SH-SY5Y (cell line): ENCODE results near the gene LTBP3.

Experiments used
- GATA2 ChIP-seq: IDR thresholded peaks from 2 replicates; pipeline ENCODE4 v1.6.1; 2011; ENCODE audit warnings: mild to moderate bottlenecking, low read depth, low read length
- GATA3 ChIP-seq: IDR thresholded peaks from 2 replicates; pipeline ENCODE4 v1.6.1; 2011; ENCODE audit warnings: low read depth, mild to moderate bottlenecking, low read length, moderate library complexity

LTBP3 gene

GRCh38 chr11:65558002-65558929 is at the start of gene LTBP3:
Gene LTBP3 (minus strand): TSS chr11:65558359. CDS start chr11:65557959, 400 bp downstream.
- TF ChIP-seq GATA2 (no peak), GATA3 (no peak)

GRCh38 chr11:65606876-65607613 is 48.9 kb upstream of the LTBP3 start:
- TF ChIP-seq GATA2 (no peak), GATA3 (no peak)

- no peak for TF ChIP-seq GATA3
- no peak for TF ChIP-seq GATA2
These were observed 46.1 kb upstream of the LTBP3 start for GRCh38 chr11:65604258-65604657.

GRCh38 chr11:65599955-65600246 is 41.7 kb upstream of the LTBP3 start:
- no peak for TF ChIP-seq GATA2
- TF ChIP-seq GATA3: no peak

GRCh38 chr11:65599216-65599954 is 41.2 kb upstream of the LTBP3 start:
- no peak for TF ChIP-seq GATA2
- no peak for TF ChIP-seq GATA3

GRCh38 chr11:65598258-65598699 is 40.1 kb upstream of the LTBP3 start:
- no peak for TF ChIP-seq GATA3

- no peak for TF ChIP-seq GATA2
- no peak for TF ChIP-seq GATA3
These were observed 38.4 kb upstream of the LTBP3 start for GRCh38 chr11:65596520-65596919.

- no peak for TF ChIP-seq GATA3
- TF ChIP-seq GATA2: no peak
These were observed 37.6 kb upstream of the LTBP3 start, which contains the start of gene KCNK7 for GRCh38 chr11:65595543-65596281. Gene KCNK7 (minus strand): TSS chr11:65595800. CDS start chr11:65595772, 28 bp downstream.

GRCh38 chr11:65595131-65595530 is 37.0 kb upstream of the LTBP3 start:
- no peak for TF ChIP-seq GATA3
- TF ChIP-seq GATA2: no peak

- no peak for TF ChIP-seq GATA3
- no peak for TF ChIP-seq GATA2
These were observed 35.6 kb upstream of the LTBP3 start for GRCh38 chr11:65593518-65594414.

- TF ChIP-seq GATA2: no peak
- no peak for TF ChIP-seq GATA3
These were observed 34.8 kb upstream of the LTBP3 start for GRCh38 chr11:65592858-65593517.

GRCh38 chr11:65591939-65592857 is 34.0 kb upstream of the LTBP3 start:
- TF ChIP-seq GATA2: no peak
- no peak for TF ChIP-seq GATA3
